BLaER1 (cell line): ENCODE results near the gene FCRL1.

Experiments
- H3K27ac ChIP-seq: shearing (Covaris generic); formaldehyde crosslinking; 2 replicates; pipeline ENCODE4 v1.8.1; 2022
- H3K27me3 ChIP-seq: shearing (Covaris generic); formaldehyde crosslinking; 2 replicates; pipeline ENCODE4 v1.8.1; 2022
- H3K36me3 ChIP-seq: shearing (Covaris generic); formaldehyde crosslinking; 2 replicates; pipeline ENCODE4 v1.8.1; 2022
- H3K4me1 ChIP-seq: shearing (Covaris generic); formaldehyde crosslinking; 2 replicates; pipeline ENCODE4 v1.8.1; 2022
- H3K4me2 ChIP-seq: shearing (Covaris generic); formaldehyde crosslinking; 2 replicates; pipeline ENCODE4 v1.8.1; 2022
- H3K4me3 ChIP-seq: shearing (Covaris generic); formaldehyde crosslinking; 2 replicates; pipeline ENCODE4 v1.8.1; 2022
- H3K9ac ChIP-seq: shearing (Covaris generic); formaldehyde crosslinking; 2 replicates; pipeline ENCODE4 v1.8.1; 2022
- H3K9me3 ChIP-seq: shearing (Covaris generic); formaldehyde crosslinking; 2 replicates; pipeline ENCODE4 v1.8.1; 2022
- H4K20me1 ChIP-seq: shearing (Covaris generic); formaldehyde crosslinking; 2 replicates; pipeline ENCODE4 v1.8.1; 2022
- Cebpa-rat ChIP-seq: shearing (Covaris generic); IDR thresholded peaks from 2 replicates; pipeline ENCODE4 v1.8.1; 2022

The FCRL1 gene

GRCh38 chr1:157774412-157774811 lies 45.5 kb downstream of the FCRL1 start:
- Histone ChIP-seq H3K4me3 (no peak overlapping the region), H3K4me1 (peaks cover 15% of the 10 kb centered on the region), H4K20me1 (no peaks in the 10 kb centered on the region), H3K9me3 (no peaks in the 10 kb centered on the region), H3K4me2 (no peak overlapping the region), H3K27me3 (no peaks in the 10 kb centered on the region), H3K36me3 (no peaks in the 10 kb centered on the region), H3K27ac (no peak overlapping the region), H3K9ac (no peak overlapping the region)
- TF ChIP-seq Cebpa-rat, result no peak

- H3K4me1 ChIP-seq, result peaks cover 15% of the 10 kb centered on the region
These were observed 46.2 kb downstream of the FCRL1 start for GRCh38 chr1:157773493-157774350.

GRCh38 chr1:157771661-157772425 lies 48.1 kb downstream of the FCRL1 start:
- Histone ChIP-seq H3K9me3 (no peaks in the 10 kb centered on the region), H3K9ac (no peak overlapping the region), H3K27ac (no peak overlapping the region), H3K4me3 (no peak overlapping the region), H3K4me2 (no peak overlapping the region), H3K27me3 (no peaks in the 10 kb centered on the region), H4K20me1 (no peaks in the 10 kb centered on the region), H3K36me3 (no peaks in the 10 kb centered on the region), H3K4me1 (peaks cover 22% of the 10 kb centered on the region)
- TF ChIP-seq Cebpa-rat, result no peak

More at GRCh38 chr1:157773493-157774350, 46.2 kb downstream of the FCRL1 start:
- Histone ChIP-seq H3K36me3 (no peaks in the 10 kb centered on the region), H3K27ac (no peak overlapping the region), H3K4me2 (no peak overlapping the region), H4K20me1 (no peaks in the 10 kb centered on the region), H3K9ac (no peak overlapping the region), H3K4me3 (no peak overlapping the region), H3K9me3 (no peaks in the 10 kb centered on the region), H3K27me3 (no peaks in the 10 kb centered on the region)
- TF ChIP-seq Cebpa-rat, result no peak

GRCh38 chr1:157770442-157771043 lies 49.4 kb downstream of the FCRL1 start:
- H4K20me1 ChIP-seq, result no peaks in the 10 kb centered on the region
- H3K36me3 ChIP-seq, result no peaks in the 10 kb centered on the region
- no peak overlapping the region for H3K4me3 ChIP-seq
- TF ChIP-seq Cebpa-rat, result no peak
- H3K27ac ChIP-seq, result no peak overlapping the region
- H3K4me2 ChIP-seq, result no peak overlapping the region; the same call in 1 of the 2 replicates
- H3K9me3 ChIP-seq, result no peaks in the 10 kb centered on the region
- peaks cover 23% of the 10 kb centered on the region for H3K4me1 ChIP-seq
- H3K9ac ChIP-seq, result no peak overlapping the region
- no peaks in the 10 kb centered on the region for H3K27me3 ChIP-seq

GRCh38 chr1:157766792-157767191 lies 53.1 kb downstream of the FCRL1 start:
- no peak overlapping the region for H3K4me3 ChIP-seq
- H3K4me1 ChIP-seq, result peaks cover 17% of the 10 kb centered on the region
- peak overlapping the region; percentile 36 for H3K4me2 ChIP-seq
- H3K9me3 ChIP-seq, result 0 out of 2 replicates have a peak, but pooled peaks cover 3% of the 10 kb centered on the region
- H3K27ac ChIP-seq, result no peak overlapping the region
- TF ChIP-seq Cebpa-rat, result no peak
- no peaks in the 10 kb centered on the region for H4K20me1 ChIP-seq
- no peak overlapping the region for H3K9ac ChIP-seq
- no peaks in the 10 kb centered on the region for H3K27me3 ChIP-seq
- no peaks in the 10 kb centered on the region for H3K36me3 ChIP-seq

GRCh38 chr1:157758018-157758417 lies 61.9 kb downstream of the FCRL1 start:
- Histone ChIP-seq H3K4me1 (no peaks in the 10 kb centered on the region; the same call in 1 of the 2 replicates), H3K9me3 (peaks cover 32% of the 10 kb centered on the region), H3K4me2 (no peak overlapping the region), H3K27ac (no peak overlapping the region), H3K27me3 (no peaks in the 10 kb centered on the region), H3K9ac (no peak overlapping the region), H3K36me3 (no peaks in the 10 kb centered on the region), H4K20me1 (no peaks in the 10 kb centered on the region), H3K4me3 (no peak overlapping the region)
- TF ChIP-seq Cebpa-rat, result no peak

- Histone ChIP-seq H3K4me2 (no peak overlapping the region), H3K27ac (no peak overlapping the region)
These were observed 66.3 kb downstream of the FCRL1 start for GRCh38 chr1:157753611-157754010.

GRCh38 chr1:157751283-157751682 lies 68.6 kb downstream of the FCRL1 start:
- H3K36me3 ChIP-seq, result no peaks in the 10 kb centered on the region
- no peak overlapping the region for H3K4me2 ChIP-seq
- H4K20me1 ChIP-seq, result no peaks in the 10 kb centered on the region
- H3K9me3 ChIP-seq, result no peaks in the 10 kb centered on the region
- H3K9ac ChIP-seq, result no peak overlapping the region
- H3K4me3 ChIP-seq, result no peak overlapping the region
- H3K4me1 ChIP-seq, result no peaks in the 10 kb centered on the region
- no peaks in the 10 kb centered on the region for H3K27me3 ChIP-seq
- TF ChIP-seq Cebpa-rat, result no peak
- H3K27ac ChIP-seq, result no peak overlapping the region

More at GRCh38 chr1:157753611-157754010, 66.3 kb downstream of the FCRL1 start:
- H3K36me3 ChIP-seq, result no peaks in the 10 kb centered on the region
- H4K20me1 ChIP-seq, result no peaks in the 10 kb centered on the region
- no peaks in the 10 kb centered on the region; the same call in 1 of the 2 replicates for H3K4me1 ChIP-seq
- TF ChIP-seq Cebpa-rat, result no peak
- H3K9ac ChIP-seq, result no peak overlapping the region
- H3K27me3 ChIP-seq, result no peaks in the 10 kb centered on the region
- peaks cover 12% of the 10 kb centered on the region for H3K9me3 ChIP-seq
- H3K4me3 ChIP-seq, result no peak overlapping the region

- no peaks in the 10 kb centered on the region for H4K20me1 ChIP-seq
- no peak overlapping the region for H3K27ac ChIP-seq
- no peak for TF ChIP-seq Cebpa-rat
- H3K9ac ChIP-seq, result no peak overlapping the region
- no peaks in the 10 kb centered on the region for H3K27me3 ChIP-seq
- H3K4me2 ChIP-seq, result no peak overlapping the region
- H3K4me1 ChIP-seq, result no peaks in the 10 kb centered on the region
- no peaks in the 10 kb centered on the region for H3K9me3 ChIP-seq
- H3K36me3 ChIP-seq, result no peaks in the 10 kb centered on the region
- no peak overlapping the region for H3K4me3 ChIP-seq
These were observed 71.6 kb downstream of the FCRL1 start for GRCh38 chr1:157748262-157748817.
